HG02884 (cell line): ENCODE data around the gene ADAM8.
"Not testable (repeated sequence)": the region's sequence is repeated elsewhere in the genome, so short reads cannot be mapped to it uniquely, and the experiment has no call there.

Experiments used
- ATAC-seq: cut with Tn5 transposase; IDR thresholded peaks from one replicate; pipeline ENCODE4 v1.9.1; 2021; ENCODE audit warnings: mild to moderate bottlenecking, moderate library complexity; ENCODE audit not compliant: unreplicated experiment

ADAM8 gene

DNA sequence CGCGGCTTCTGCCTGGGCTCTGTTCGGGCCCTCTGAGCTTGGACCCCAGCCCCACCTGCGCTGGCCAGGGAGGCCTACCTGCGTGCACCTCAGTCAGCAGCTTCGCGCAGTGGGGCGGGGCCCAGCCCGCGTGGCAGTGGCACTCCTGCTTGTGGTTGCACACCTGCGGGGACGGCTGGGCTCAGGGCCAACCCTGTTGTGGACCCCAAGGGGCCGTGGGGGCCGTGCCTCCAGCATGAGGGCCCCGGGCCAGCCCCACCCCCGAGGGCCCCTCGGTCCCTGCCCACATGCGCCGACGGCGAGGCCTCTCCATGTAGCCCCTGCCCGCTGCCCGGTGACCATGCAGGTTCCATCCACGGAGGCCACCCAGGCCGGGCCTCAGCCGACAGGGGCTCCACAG is 7.3 kb downstream of the ADAM8 start:
- no peak for ATAC-seq

DNA sequence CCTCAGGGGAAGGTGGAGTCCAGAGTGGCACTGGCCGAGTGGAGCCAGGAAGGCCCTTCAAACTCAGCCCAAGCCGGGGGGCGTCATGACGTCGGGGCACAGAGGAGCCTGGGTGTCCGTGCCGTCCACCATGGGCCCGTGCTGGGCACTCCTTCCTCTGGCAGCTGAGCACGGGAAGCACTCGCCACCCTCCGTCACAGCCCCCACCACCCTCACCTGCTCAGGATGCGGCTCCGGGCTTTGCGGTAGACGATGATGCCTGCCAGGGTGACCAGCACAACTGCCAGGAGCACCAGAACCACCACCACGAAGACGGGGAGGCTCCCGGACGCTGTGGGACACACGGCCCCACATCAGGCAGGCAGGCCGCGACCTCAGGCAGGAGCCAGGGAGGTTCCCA is 8.1 kb downstream of the ADAM8 start:
- no peak for ATAC-seq

DNA sequence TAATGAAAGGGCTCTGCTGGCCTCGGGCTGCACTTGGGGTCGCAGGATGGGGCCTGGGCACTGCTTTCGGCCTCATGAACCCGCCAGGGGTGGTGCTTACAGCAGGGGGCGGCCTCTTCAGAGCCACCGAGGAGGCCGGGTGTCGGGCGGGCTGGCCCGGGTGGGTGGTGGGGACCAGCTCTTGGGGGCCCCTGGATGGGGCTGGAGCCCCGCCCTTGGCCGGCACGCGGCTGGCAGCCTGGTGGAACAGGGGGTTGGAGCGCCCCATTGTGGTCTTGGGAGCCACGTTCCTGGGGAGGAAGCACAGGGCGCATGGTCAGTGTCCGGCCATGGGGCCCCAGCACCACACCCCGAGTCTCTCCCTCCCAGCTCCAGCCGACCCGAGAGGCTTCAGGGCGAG is 8.8 kb downstream of the ADAM8 start:
- ATAC-seq = no peak

DNA sequence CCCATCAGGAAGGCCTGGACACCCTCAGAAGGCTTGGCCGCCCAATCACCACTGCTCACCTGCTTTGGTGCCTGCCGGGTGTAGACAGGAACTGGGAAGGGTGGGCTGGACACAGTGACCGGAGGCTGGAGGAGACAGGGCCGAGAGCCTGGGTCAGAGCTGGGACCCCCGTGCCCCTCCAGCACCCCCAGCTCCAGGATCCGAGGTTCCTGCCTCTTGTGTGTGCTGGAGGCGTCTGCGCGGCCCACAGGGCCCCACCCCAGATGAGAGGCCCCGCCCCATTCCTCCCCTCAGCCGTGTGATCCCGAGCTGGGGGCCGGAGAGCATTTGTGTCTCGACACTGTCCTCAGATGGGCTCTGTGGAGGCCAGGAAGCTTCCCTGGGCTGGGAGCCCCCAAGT is 9.4 kb downstream of the ADAM8 start:
- no peak for ATAC-seq

DNA sequence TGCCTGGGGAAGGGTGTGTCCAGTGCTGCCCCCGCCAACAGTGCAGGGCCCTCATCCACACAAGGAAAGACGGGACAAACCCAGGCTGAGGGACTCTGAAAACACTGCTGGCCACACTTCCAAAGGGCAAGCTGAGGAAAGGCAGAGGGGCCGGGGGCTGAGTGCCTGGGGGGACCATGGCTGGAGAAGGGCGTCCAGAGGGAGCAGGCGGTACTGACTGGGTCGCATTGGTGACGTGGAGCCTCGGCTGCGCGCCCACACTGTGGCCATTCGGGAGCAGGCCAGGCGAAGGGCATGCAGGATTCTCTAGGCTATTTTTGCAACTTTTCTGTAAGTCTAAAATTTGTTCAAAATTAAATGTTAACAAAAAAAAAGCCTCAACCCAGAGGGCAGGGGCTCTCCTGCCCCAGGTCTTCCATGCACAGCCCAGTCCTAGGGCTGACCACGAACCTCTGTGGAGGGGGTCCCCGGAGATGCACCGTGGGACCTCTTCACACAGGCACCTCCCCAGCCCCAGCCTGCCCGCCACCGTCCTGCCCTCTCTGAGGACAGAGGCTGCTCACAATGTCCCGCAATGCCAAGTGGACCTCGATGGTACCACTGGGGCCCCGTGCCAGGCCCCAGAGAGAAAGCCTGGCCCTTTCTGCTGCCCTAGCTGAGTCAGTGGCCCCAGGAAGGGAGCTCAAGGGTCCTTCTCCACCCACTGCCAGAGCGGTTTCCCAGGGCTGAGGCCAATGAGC is 10.4 kb downstream of the ADAM8 start:
- ATAC-seq = no peak

DNA sequence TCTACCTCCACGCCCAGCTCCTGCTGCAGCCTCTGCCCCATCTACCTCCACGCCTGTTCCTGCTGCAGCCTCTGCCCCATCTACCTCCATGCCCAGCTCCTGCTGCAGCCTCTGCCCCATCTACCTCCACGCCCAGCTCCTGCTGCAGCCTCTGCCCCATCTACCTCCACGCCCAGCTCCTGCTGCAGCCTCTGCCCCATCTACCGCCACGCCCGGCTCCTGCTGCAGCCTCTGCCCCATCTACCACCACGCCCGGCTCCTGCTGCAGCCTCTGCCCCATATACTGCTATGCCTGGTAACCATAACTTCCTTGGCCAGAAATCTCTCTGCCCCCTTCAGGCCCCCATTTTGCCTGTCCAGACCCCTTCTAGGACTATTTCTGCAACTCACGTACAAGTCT is 11.6 kb downstream of the ADAM8 start:
- not testable (repeated sequence) for ATAC-seq

DNA sequence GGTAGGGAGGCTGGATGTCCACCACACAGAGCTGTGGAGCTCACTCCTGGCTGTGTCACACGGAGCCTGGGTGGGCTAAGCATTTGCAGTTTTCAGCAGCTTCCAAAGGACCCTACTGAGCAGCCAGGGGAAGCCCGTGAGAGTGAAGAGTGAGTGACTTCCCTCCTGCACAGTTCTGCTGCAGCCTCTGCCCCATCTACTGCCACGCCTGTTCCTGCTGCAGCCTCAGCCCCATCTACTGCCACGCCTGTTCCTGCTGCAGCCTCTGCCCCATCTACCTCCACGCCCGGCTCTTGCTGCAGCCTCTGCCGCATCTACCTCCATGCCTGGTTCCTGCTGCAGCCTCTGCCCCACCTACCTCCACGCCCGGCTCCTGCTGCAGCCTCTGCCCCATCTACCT is 12.2 kb downstream of the ADAM8 start:
- ATAC-seq = no peak

DNA sequence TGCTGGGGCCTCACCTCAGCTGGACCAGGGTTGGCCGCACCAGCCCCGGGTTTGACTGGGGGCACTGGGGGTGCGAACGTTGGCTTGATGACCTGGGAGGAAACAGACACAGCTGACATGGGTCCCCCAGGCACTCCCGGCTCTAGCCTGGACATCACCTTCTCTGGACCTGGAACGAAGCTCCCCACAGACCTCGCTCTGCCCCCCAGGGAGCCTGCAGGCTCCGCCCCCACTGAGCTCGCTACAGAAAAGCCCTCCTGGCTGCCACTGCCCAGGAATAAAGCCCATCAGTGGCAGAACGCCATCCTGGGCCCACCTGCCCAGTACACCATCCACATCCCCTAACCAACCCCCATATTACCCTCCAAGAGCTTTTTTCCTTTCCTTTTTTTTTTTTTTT is 13.0 kb downstream of the ADAM8 start:
- no peak for ATAC-seq

DNA sequence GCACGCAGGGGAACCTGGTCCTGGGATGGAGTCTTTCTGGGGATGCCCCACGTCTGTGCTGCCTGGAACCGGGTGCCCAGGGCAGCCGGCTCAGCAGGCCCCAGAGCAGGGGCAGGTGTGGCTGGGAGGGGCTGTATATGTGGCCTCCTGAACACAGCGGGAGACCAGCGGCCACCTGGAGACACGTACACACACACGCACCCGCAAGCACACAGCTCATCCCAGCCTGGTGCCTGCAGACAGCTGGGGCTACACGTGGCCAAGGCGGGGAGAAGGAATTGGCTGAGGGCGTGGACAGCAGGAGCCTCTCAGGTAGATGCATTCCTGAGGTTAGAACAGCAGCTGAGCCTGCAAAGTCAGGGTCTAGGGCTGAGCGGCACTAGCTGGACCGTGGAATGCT is 14.0 kb downstream of the ADAM8 start:
- no peak for ATAC-seq

DNA sequence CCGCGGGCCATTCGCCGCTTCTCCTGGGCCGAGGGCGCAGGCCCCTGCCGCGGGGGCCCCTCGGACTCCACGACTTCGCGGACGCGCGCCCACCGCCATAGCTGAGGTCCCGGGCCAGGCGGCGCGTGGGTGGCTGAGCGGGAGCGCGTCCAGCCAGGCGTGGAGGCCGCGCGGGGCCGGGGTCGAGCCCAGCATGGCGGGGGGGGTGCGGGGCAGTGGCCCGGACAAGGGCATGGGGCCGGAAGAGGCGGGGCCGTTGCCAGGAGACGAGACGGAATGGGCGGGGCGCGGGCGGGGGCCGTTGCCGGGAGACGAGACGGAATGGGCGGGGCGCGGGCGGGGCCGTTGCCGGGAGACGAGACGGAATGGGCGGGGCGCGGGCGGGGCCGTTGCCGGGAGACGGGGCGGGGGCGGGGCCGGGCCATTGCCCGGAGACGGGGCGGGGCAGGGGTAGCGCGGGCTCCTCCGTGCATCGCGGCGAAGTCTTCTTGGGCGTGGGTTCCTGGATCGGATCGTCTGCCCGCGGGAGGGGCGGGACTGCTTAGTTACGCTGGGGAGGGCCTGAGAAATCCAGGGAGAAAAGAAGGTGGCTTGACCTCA is 14.8 kb downstream of the ADAM8 start:
- peak; percentile 41 for ATAC-seq

DNA sequence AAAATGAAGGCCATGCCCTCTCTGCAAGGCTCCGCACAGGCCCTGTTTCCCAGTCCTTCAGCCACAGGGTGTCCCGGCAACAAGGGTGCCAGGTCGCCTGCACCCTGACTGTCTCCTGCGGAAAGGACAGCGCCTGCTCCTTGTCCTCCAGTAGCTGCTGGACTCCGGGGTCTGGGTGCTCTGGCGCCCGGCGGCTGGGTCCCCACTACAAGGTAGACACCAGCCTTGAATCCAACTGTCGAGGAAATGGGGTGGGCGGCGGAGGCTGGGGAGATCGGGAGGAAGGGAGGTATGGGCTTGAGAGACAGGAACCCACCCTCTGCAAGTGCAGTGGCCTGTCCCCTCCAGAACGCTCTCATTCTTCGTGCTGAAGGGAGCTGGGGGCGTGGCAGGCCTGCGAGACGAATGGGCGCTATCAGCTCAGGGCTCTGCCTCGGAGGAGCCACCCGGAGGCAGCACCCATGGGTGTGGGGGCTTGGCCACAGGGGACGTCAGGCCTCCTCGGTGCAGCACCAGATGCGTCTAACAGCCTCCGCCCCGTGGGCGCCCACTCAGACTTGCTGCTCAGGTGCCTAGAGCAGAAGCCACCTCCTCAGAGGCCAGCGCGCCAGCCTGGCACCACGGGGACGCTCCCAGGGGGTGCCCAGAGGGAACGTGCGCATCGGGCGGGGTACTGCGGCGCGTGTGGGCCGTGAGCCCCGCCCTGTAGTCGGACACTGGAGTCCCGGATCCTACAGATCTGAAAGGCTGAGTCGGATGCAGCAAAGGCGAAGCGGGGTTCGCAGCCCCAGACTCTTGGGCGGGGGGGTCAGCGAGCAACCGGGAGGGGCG is 15.6 kb downstream of the ADAM8 start:
- peak; percentile 43 for ATAC-seq

DNA sequence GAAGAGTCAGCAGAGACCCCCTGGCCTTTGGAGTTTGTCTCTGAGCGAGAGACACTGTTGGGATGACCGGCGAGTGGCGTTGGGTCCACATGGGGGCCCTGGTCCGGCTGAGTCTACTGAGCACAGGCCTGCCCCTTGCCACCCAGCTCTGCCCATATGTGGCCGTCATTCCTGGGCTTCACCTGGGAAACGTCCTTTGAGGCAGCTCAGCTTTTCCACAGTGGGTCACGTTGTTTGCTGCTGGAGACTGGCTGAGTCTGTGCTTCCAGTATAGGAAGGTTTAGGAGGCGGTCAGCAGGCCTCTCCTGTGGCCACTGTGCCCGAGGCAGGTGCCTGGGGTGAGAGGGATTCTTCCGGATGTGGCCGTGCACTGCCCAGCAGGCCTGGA is 17.1 kb downstream of the ADAM8 start:
- no peak for ATAC-seq

DNA sequence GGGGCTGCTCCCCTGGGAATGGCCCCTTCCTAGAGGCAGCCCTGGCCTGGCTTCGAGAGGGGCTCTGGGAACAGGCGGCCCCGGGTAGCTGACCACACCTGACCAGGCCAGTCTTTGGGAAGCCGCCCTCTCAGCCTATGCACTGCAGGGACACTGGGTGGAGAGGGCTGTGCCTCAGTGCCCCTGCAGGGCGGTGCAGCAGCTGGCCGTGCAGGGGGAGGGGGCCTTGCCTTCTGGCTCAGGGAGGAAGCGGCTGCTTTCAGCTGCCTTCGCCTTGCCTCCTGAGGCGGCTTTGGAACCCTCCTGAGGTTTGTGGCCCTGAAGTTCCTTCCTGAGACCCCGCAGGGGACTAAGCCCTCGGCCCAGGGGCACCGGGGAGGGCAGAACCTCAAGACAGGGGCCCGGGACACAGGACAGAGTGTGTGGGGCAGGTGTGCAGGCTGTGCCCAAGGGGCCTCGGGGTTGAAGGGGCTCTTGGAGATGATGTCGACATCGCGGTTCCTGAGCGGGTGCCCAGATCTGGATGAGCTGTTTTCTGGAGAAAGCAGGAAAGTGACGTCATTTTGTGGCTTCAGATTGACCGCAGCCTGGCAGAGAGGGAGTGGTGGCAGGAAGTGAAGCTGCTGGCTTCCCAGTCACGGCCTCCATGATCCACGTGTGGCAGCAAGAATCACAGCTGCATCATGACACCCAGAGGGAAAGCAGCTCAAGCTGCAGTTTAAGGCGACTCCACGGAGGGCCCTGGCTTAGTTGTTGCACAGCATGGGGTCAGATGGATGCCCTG is 17.7 kb downstream of the ADAM8 start:
- no peak for ATAC-seq

DNA sequence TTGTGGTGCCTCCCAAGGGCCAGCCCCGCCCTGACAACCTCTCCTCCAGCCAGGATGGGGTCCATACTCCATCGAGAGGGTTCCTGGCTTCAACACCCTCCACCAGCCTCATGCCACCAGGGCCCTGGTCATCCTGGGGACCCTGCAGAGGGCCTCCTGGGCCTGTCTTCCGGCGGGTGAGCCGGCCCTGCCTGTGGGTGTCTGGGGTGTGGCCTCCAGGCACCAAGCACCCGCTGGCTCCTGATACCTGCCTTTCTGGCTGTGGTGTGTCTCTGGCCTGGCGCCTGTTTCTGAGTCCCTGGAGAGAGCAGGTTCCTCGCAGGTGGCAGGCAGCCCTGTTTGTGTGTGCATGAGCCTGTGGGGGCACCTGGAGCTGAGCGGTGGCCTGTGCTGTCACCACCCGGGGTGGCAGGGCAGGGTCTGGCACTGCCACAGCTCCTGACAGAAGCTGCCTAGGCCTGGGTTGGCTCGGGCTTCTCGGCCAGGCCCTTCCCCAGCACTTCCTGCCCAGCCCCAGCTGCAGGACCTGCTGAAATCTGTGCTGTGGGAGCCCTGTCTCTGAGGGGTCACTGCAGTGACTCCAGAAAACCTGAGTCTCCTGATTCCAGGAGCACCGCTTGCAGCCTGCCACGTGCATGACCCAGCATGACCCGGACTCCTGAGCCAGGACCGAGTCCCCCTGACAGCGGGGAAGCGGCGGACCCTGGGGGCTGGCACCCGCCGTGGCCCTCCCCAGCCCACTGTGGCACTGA is 18.4 kb downstream of the ADAM8 start:
- no peak for ATAC-seq

DNA sequence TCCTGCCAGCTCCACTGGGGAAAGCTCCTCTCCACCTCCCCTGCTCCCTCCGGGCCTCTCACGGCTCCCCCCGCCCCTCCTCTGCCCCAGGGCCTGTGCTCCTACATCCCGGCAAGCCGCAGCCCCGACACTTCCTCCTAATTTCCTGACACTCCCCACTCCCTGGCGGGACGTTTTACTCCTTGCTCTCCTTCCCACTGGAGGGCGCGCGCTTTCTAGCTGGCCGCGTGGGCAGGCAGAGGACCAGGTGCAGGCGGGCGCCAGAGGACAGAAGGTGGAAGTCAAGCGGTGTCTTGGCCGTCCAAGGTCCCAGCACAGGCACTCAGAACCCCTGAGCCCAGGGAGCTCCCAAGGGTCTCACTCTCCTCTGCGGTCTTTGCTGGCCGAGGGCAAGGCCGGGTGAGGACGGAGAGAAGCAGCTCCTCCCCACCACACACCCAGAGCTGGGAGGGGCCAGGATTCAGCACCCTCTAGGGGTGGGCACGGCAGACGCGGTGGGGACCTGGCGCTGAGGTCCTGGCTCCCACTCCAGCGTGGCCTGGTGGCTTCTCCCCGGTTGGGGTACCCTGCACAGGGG is 19.1 kb downstream of the ADAM8 start:
- no peak for ATAC-seq

DNA sequence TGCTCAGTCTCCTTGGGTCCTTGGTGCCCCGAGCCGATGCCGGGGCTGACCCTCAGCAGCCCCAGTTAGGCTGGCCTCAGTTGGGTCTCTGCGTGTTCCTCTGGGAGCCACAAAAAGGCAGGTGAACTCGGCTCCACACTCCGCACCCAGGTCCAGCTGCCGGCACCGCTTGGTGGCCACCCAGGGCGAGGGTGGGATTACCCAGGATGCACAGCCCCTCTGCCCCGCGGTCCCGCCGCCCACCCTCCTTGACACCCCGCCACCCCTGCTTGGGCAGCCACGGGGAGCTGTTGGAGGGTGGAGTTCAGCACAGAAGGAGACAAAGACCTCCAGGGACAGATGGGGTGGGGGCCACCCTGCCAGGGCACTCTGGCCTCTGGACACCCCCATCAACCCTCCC is 21.3 kb downstream of the ADAM8 start:
- ATAC-seq = no peak

DNA sequence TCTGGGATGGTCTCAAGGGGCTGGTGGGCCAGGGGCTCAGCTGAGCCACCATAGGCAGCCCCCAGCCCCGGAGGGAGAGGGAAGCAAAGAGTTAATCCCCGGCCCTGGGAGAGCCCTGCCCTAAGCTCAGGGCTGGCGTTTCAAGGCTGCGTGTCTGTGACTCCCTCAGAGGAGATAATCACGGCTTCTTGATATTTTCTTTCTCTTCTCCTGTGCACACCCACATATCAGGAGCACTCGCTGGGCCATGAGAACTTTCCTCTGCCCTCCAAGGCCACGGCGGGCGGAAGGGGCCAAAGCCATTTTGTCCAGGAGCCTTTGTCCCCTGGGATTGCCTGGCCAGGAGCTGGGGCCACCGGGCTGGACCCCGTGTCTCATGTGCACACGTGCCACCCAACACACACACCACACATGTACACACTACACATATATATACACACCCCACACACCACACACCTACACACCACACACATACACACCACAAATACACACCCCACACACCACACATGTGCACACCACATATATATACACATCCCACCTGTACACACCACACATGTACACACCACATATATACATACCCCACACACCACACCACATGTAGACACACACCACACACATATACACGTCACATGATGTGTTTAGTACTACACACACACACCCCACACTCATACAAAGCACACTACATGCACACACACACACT is 22.1 kb downstream of the ADAM8 start:
- no peak for ATAC-seq

DNA sequence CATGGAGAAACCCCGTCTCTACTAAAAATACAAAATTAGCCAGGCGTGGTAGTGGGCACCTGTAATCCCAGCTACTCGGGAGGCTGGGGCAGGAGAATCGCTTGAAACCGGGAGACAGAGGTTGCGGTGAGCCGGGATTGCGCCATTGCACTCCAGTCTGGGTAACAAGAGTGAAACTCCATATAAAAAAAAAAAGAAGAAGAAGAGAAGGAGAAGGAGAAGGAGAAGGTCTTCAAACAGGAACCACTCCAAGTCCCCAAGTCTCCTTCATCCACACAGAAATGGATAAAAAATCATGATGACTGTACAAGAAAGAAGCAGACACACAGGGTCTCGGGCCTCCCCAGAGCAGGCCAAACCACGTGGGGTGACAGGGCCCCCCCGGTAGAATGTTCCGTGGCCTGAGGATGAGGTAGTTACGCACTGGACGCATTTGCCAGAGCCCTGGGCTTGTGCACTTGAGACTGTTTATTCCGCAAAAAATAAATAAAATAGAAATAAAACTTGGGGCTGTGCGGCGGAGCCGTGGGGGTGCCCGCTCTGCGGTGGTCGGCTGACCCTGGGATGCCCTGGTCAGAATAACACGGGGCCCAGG is 23.2 kb downstream of the ADAM8 start:
- no peak for ATAC-seq

DNA sequence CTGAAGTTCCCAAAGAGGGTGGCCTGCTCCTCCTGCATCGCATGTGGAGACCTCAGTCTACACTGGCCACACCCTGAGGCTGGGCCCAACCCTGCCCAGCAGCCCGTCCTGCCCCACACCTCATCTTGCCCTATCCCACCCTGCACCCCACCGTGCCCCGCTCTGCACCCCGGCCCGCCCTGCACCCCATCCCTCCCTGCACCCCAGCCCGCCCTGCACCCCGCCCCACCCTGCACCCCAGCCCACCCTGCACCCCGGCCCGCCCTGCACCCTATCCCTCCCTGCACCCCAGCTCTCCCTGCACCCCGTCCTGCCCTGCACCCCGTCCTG is 24.5 kb downstream of the ADAM8 start:
- no peak for ATAC-seq
